Measurements from ENCODE around the gene MMP24OS. TPM values are rescaled to one million over a fixed set of nuclear protein-coding genes. Genes with fewer than 3 reads are reported as not detected.

MMP24OS gene
- total RNA-seq, 4 donors from 2014 or later: 25.2 to 46.8 (median 35.2) TPM

GRCh38 chr20:35275741-35276251, 2.1 kb downstream of the MMP24OS start:
- WGBS: 94% methylated on average over 5 of the region's 12 CpGs
- H3K27me3 ChIP-seq: no peaks in the 10 kb centered on the region
- H3K27ac ChIP-seq: no peak overlapping the region
- no peak overlapping the region for H3K4me3 ChIP-seq
- DNase-seq (ENCODE audit: low spot score in 2 of 2): no peak
- peaks cover 56% of the 10 kb centered on the region for H3K36me3 ChIP-seq
- H3K9me3 ChIP-seq: no peaks in the 10 kb centered on the region
- peaks cover 44% of the 10 kb centered on the region for H3K4me1 ChIP-seq
- no peak for TF ChIP-seq CTCF (IDR thresholded peaks at IDR 0.05)

- 90% methylated on average over 14 of the region's 24 CpGs for WGBS
- Histone ChIP-seq H3K4me3 (no peak overlapping the region), H3K27ac (no peak overlapping the region), H3K36me3 (peaks cover 54% of the 10 kb centered on the region), H3K27me3 (no peaks in the 10 kb centered on the region), H3K4me1 (peaks cover 32% of the 10 kb centered on the region), H3K9me3 (no peaks in the 10 kb centered on the region)
- no peak for DNase-seq (ENCODE audit: low spot score in 2 of 2)
- TF ChIP-seq CTCF (IDR thresholded peaks at IDR 0.05) (no peak), EP300 (IDR thresholded peaks at IDR 0.05) (no peak), POLR2AphosphoS5 (IDR thresholded peaks at IDR 0.05) (no peak), POLR2A (IDR thresholded peaks at IDR 0.05) (no peak)
Measured at GRCh38 chr20:35274172-35275092, 3.5 kb downstream of the MMP24OS start.

- Histone ChIP-seq H3K27me3 (no peaks in the 10 kb centered on the region), H3K4me1 (peaks cover 25% of the 10 kb centered on the region), H3K4me3 (no peak overlapping the region), H3K36me3 (peaks cover 46% of the 10 kb centered on the region), H3K9me3 (no peaks in the 10 kb centered on the region), H3K27ac (no peak overlapping the region)
- no peak for DNase-seq (ENCODE audit: low spot score in 2 of 2)
- WGBS: 71% methylated on average over 4 of the region's 13 CpGs
- TF ChIP-seq POLR2AphosphoS5 (IDR thresholded peaks at IDR 0.05) (no peak), POLR2A (IDR thresholded peaks at IDR 0.05) (no peak), EP300 (IDR thresholded peaks at IDR 0.05) (no peak), CTCF (IDR thresholded peaks at IDR 0.05) (no peak)
Measured at GRCh38 chr20:35273449-35274171, 4.3 kb downstream of the MMP24OS start.

GRCh38 chr20:35271904-35272303, 6.0 kb downstream of the MMP24OS start:
- no peak for DNase-seq (ENCODE audit: low spot score in 2 of 2)
- Histone ChIP-seq H3K36me3 (peaks cover 59% of the 10 kb centered on the region), H3K4me3 (no peak overlapping the region), H3K27ac (no peak overlapping the region), H3K9me3 (no peaks in the 10 kb centered on the region), H3K27me3 (no peaks in the 10 kb centered on the region), H3K4me1 (peaks cover 13% of the 10 kb centered on the region)
- no peak for TF ChIP-seq POLR2A (IDR thresholded peaks at IDR 0.05)
- TF ChIP-seq POLR2AphosphoS5 (IDR thresholded peaks at IDR 0.05): no peak
- TF ChIP-seq EP300 (IDR thresholded peaks at IDR 0.05): no peak
- TF ChIP-seq CTCF (IDR thresholded peaks at IDR 0.05): no peak
- 73% methylated on average over 7 of the region's 7 CpGs for WGBS
